ENCODE results near the gene FAM170B. TPM values are rescaled to one million over a fixed set of nuclear protein-coding genes. Genes with fewer than 3 reads are reported as not detected.

The FAM170B gene
- total and polyA plus RNA-seq, 2 of the 4 experiments (the other 2 are of a cell fraction), result not detected

- ATAC-seq (ENCODE audit: low read depth) (no peak), DNase-seq (no peak)
- WGBS, 2 experiments (ENCODE audit: extremely low coverage in 2 of 2, insufficient read length in 1 of 2), result 80% methylated on average over 1 of the region's 4 CpGs; no CpG with 5 or more reads in 1 of the 2 experiments
- H3K4me1 ChIP-seq (ENCODE audit: control insufficient read depth, insufficient read depth, low read length), result peaks cover 8% of the 10 kb centered on the region
- no peak overlapping the region for H2AK9ac ChIP-seq (replicated peaks; ENCODE audit: low read depth, low read length, poor library complexity)
- TF ChIP-seq MXI1 (IDR thresholded peaks at IDR 0.05; ENCODE audit: borderline replicate concordance, low read depth, low read length), result no peak
- no peak for TF ChIP-seq BHLHE40 (IDR thresholded peaks at IDR 0.05; ENCODE audit: low read depth, low read length)
- no peak for TF ChIP-seq RCOR1 (IDR thresholded peaks at IDR 0.05; ENCODE audit: insufficient replicate concordance, low read length)
- no peak for TF ChIP-seq FOS (IDR thresholded peaks at IDR 0.05; ENCODE audit: low read depth, low read length)
- TF ChIP-seq POLR2A (IDR thresholded peaks at IDR 0.05; ENCODE audit: low read depth, low read length), result no peak
- TF ChIP-seq RFX5 (IDR thresholded peaks at IDR 0.05; ENCODE audit: low read depth, low read length), result no peak
- no peak for TF ChIP-seq ELK1 (IDR thresholded peaks at IDR 0.05; ENCODE audit: borderline replicate concordance, low read depth, low read length)
- no peak for TF ChIP-seq NFE2L2 (IDR thresholded peaks at IDR 0.05; ENCODE audit: low read depth, low read length)
- no peak for TF ChIP-seq USF2 (IDR thresholded peaks at IDR 0.05; ENCODE audit: low read depth, low read length)
- no peak for TF ChIP-seq CEBPB (IDR thresholded peaks at IDR 0.05; ENCODE audit: low read depth, low read length)
- TF ChIP-seq CTCF (conservative IDR thresholded peaks at IDR 0.05; ENCODE audit: low read depth, low read length), result no peak
- TF ChIP-seq SMC3 (IDR thresholded peaks at IDR 0.05; ENCODE audit: low read depth, low read length), result no peak
- no peak for TF ChIP-seq RAD21 (IDR thresholded peaks at IDR 0.05; ENCODE audit: low read length)
- no peak for TF ChIP-seq CHD1 (IDR thresholded peaks at IDR 0.05; ENCODE audit: low read depth, low read length)
- TF ChIP-seq MAFK (IDR thresholded peaks at IDR 0.05; ENCODE audit: low read depth, low read length), result no peak
- TF ChIP-seq MAZ (IDR thresholded peaks at IDR 0.05; ENCODE audit: borderline replicate concordance, low read depth, low read length), result no peak
- H3K56ac ChIP-seq (ENCODE audit: extremely low read depth, insufficient read depth, low read length), result no peak overlapping the region
- H2BK15ac ChIP-seq (ENCODE audit: low read depth, low read length), result no peak overlapping the region
- no peaks in the 10 kb centered on the region for H3K36me3 ChIP-seq (ENCODE audit: control insufficient read depth, insufficient read depth, low read length)
- H3K14ac ChIP-seq (replicated peaks; ENCODE audit: low read depth, low read length), result no peak overlapping the region
- H2AK5ac ChIP-seq (ENCODE audit: low read depth, low read length), result no peak overlapping the region
- H4K20me1 ChIP-seq (ENCODE audit: insufficient read depth, low read length), result no peaks in the 10 kb centered on the region
- intact Hi-C loops (cut with micrococcal nuclease), result no loop called here
- no TSS peak for BruUV-seq (replicated peaks)
- H2BK5ac ChIP-seq (ENCODE audit: low read depth, low read length, poor library complexity, severe bottlenecking), result no peak overlapping the region
- H3K4me2 ChIP-seq (ENCODE audit: low read depth, low read length), result no peak overlapping the region
- in situ Hi-C loops (cut with MboI; ENCODE audit: low sequenced_read_pairs), result no loop called here
- peaks cover 14% of the 10 kb centered on the region for H3K9me1 ChIP-seq (ENCODE audit: insufficient read depth, low read length)
- no peak overlapping the region for H3K23ac ChIP-seq (ENCODE audit: low read depth, low read length)
- H3K27ac ChIP-seq (ENCODE audit: insufficient read depth, low read length), result no peak overlapping the region
- ChIA-PET CTCF (interaction anchor here (0.9 kb wide), 1 partner anchor 11 kb away, joined by 3 read pairs; no protein-coding TSS in a partner anchor), POLR2A (ENCODE audit: unreplicated experiment) (no interaction called here)
- no peaks in the 10 kb centered on the region for H3K27me3 ChIP-seq (ENCODE audit: control insufficient read depth, insufficient read depth, low read length)
- H3K18ac ChIP-seq (ENCODE audit: low read depth, low read length), result no peak overlapping the region
- no peak overlapping the region for H2BK120ac ChIP-seq (ENCODE audit: low read depth, low read length)
- H2AFZ ChIP-seq (replicated peaks; ENCODE audit: low read length, poor library complexity), result no peak overlapping the region
- no peaks in the 10 kb centered on the region for H3K9me3 ChIP-seq (ENCODE audit: control insufficient read depth, insufficient read depth, low read length)
- no peak overlapping the region for H3K4ac ChIP-seq (ENCODE audit: low read depth, low read length)
- no peak overlapping the region for H3K4me3 ChIP-seq (ENCODE audit: insufficient read depth, low read depth, low read length)
- dilution Hi-C loops (cut with HindIII; ENCODE audit: low sequenced_read_pairs, unreplicated experiment), result no loop called here
- no peaks in the 10 kb centered on the region for H3K79me1 ChIP-seq (ENCODE audit: low read depth in 1 of 2, low read length in 2 of 2)
- H4K8ac ChIP-seq (ENCODE audit: low read depth in 2 of 2, low read length in 2 of 2), result no peak overlapping the region
- no peak overlapping the region for H4K91ac ChIP-seq (ENCODE audit: insufficient read depth, low read depth, low read length)
- no peak overlapping the region for H2BK20ac ChIP-seq (ENCODE audit: low read depth, low read length)
- H4K5ac ChIP-seq (ENCODE audit: low read depth, low read length), result no peak overlapping the region
- H3K9ac ChIP-seq (ENCODE audit: low read depth, low read length), result no peak overlapping the region
Measured at GRCh38 chr10:49172061-49172776, 38.4 kb upstream of the FAM170B start.

Data from IMR-90 (cell line).